A549 (cell line): ENCODE results near the gene PHF10. TPM values are rescaled to one million over a fixed set of nuclear protein-coding genes. Genes with fewer than 3 reads are reported as not detected.

Source experiments
- ATAC-seq, 2 experiments: fragments of 200-7000 bp in 1 of 2; fragments of >200 bp in 1 of 2; cut with Nextera tagmentation in 1 of 2; cut with Tn5 transposase in 1 of 2; 3 replicates each; pipeline versions ENCODE4 v1.8.0 to v1.9.1; 2018 to 2020; ENCODE audit warnings: mild to moderate bottlenecking in 1 of 2, moderate library complexity in 1 of 2
- CTCF ChIA-PET: fragments of 300-600 bp; sonication (Branson Sonifier 250); formaldehyde crosslinking; extraction: SDS; loops from one replicate; lab custom pipeline; 2021; ENCODE audit warnings: antibody characterized with exemption, inconsistent platforms; lab: Yijun Ruan, JAX
- POLR2A ChIA-PET: fragments of 350-600 bp; formaldehyde crosslinking; extraction: SDS; loops from one replicate; lab custom pipeline; 2021; ENCODE audit warnings: antibody characterized with exemption, inconsistent platforms; lab: Yijun Ruan, JAX
- DNase-seq, 2 experiments: peaks; one replicate each; pipeline versions ENCODE4 v3.0.0 to v3.0.0-alpha.2; 2011 to 2016; ENCODE audit warnings: low read depth in 1 of 2, low spot score in 1 of 2
- FAIRE-seq: peaks from 2 replicates; lab custom pipeline; 2011; peaks lifted over from hg19 to GRCh38; lab: Jason Lieb, UNC
- H3K27ac ChIP-seq, 2 experiments: fragments of >200 bp; sonication (Bioruptor Twin); formaldehyde crosslinking; 3 replicates each; pipeline ENCODE4 v1.5.1; 2016 to 2017
- H3K4me1 ChIP-seq: fragments of >200 bp; sonication (Bioruptor Twin); formaldehyde crosslinking; 3 replicates; pipeline ENCODE4 v1.6.1; 2016
- H3K4me2 ChIP-seq: fragments of >200 bp; sonication (Bioruptor Twin); formaldehyde crosslinking; 3 replicates; pipeline ENCODE4 v1.6.1; 2016
- H3K4me3 ChIP-seq: fragments of >200 bp; sonication (Bioruptor Twin); formaldehyde crosslinking; 3 replicates; pipeline ENCODE4 v1.5.1; 2016
- H3K9me3 ChIP-seq: fragments of >200 bp; sonication (Bioruptor Twin); formaldehyde crosslinking; 3 replicates; pipeline ENCODE4 v1.6.1; 2016
- ATOH8 ChIP-seq: fragments of 250-450 bp; sonication (Bioruptor Pico); IDR thresholded peaks from 2 replicates; pipeline ENCODE4 v1.5.0; 2020; ENCODE audit warnings: low read depth, mild to moderate bottlenecking, moderate library complexity
- BCL3 ChIP-seq: fragments of >200 bp; sonication (Bioruptor Twin); formaldehyde crosslinking; IDR thresholded peaks from 3 replicates; pipeline ENCODE4 v1.6.1; 2016
- BHLHE40 ChIP-seq: IDR thresholded peaks from 2 replicates; pipeline ENCODE4 v1.6.1; 2012; ENCODE audit warnings: low read depth, low read length, inconsistent platforms
- CBX8 ChIP-seq: fragments of 200-600 bp; sonication (generic); IDR thresholded peaks from 2 replicates; pipeline ENCODE4 v1.6.1; 2016
- CHD2 ChIP-seq: fragments of 150-350 bp; IDR thresholded peaks from 2 replicates; pipeline ENCODE4 v1.6.1; 2014; ENCODE audit warnings: low read length; ENCODE audit not compliant: partially characterized antibody
- CHD4 ChIP-seq: fragments of 200-600 bp; sonication (generic); IDR thresholded peaks from 2 replicates; pipeline ENCODE4 v1.6.1; 2016; ENCODE audit warnings: antibody characterized with exemption, mild to moderate bottlenecking, borderline replicate concordance
- EHMT2 ChIP-seq: fragments of 200-600 bp; sonication (generic); IDR thresholded peaks from 2 replicates; pipeline ENCODE4 v1.6.1; 2016; ENCODE audit warnings: antibody characterized with exemption, low read depth, mild to moderate bottlenecking, moderate library complexity
- FOSB ChIP-seq: fragments of 250-450 bp; sonication (Bioruptor Pico); IDR thresholded peaks from 2 replicates; pipeline ENCODE4 v1.5.0; 2020; ENCODE audit warnings: mild to moderate bottlenecking, moderate library complexity
- FOSL2 ChIP-seq, 2 experiments: fragments of 450-650 bp in 1 of 2; fragments of >200 bp in 1 of 2; sonication (Bioruptor Twin) in 1 of 2; formaldehyde crosslinking; IDR thresholded peaks; 2 replicates each; pipeline versions ENCODE4 v1.5.0 to v1.6.1; 2016 to 2020; ENCODE audit warnings: mild to moderate bottlenecking in 1 of 2, moderate library complexity in 1 of 2
- FOXS1 ChIP-seq: fragments of 250-450 bp; sonication (Bioruptor Pico); IDR thresholded peaks from 2 replicates; pipeline ENCODE4 v1.5.0; 2020; ENCODE audit warnings: mild to moderate bottlenecking, moderate library complexity
- GATA3 ChIP-seq: IDR thresholded peaks from 2 replicates; pipeline ENCODE4 v1.6.1; 2012; ENCODE audit warnings: borderline replicate concordance
- HDAC2 ChIP-seq: fragments of 200-600 bp; sonication (generic); IDR thresholded peaks from 2 replicates; pipeline ENCODE4 v1.6.1; 2016
- JUNB ChIP-seq: fragments of >200 bp; sonication (Bioruptor Twin); formaldehyde crosslinking; IDR thresholded peaks from 2 replicates; pipeline ENCODE4 v1.6.1; 2016
- KDM1A ChIP-seq: fragments of 200-600 bp; sonication (generic); IDR thresholded peaks from 2 replicates; pipeline ENCODE4 v1.6.1; 2016; ENCODE audit warnings: low read depth, mild to moderate bottlenecking
- KDM5A ChIP-seq: fragments of 200-600 bp; sonication (generic); IDR thresholded peaks from 2 replicates; pipeline ENCODE4 v1.6.1; 2016; ENCODE audit warnings: antibody characterized with exemption, mild to moderate bottlenecking
- PHF8 ChIP-seq: fragments of 200-600 bp; sonication (generic); IDR thresholded peaks from 2 replicates; pipeline ENCODE4 v1.6.1; 2016; ENCODE audit warnings: low read depth, mild to moderate bottlenecking, antibody characterized with exemption, moderate library complexity, borderline replicate concordance
- POLR2AphosphoS2 ChIP-seq: conservative IDR thresholded peaks from 2 replicates; pipeline ENCODE4 v1.6.1; 2012; ENCODE audit warnings: low read length, improper control_type of control experiment, inconsistent platforms
- RFX5 ChIP-seq: fragments of 450-650 bp; IDR thresholded peaks from 2 replicates; pipeline ENCODE4 v1.7.1; 2014; ENCODE audit warnings: antibody characterized with exemption, mild to moderate bottlenecking, moderate library complexity
- SREBF2 ChIP-seq: fragments of 450-650 bp; IDR thresholded peaks from 2 replicates; pipeline ENCODE4 v1.6.1; 2014; ENCODE audit warnings: mild to moderate bottlenecking, moderate library complexity
- TP53 ChIP-seq: fragments of 250-450 bp; sonication (Bioruptor Pico); IDR thresholded peaks from 2 replicates; pipeline ENCODE4 v1.5.0; 2021; ENCODE audit warnings: mild to moderate bottlenecking, moderate library complexity
- ZFP36 ChIP-seq: fragments of 450-650 bp; IDR thresholded peaks from 2 replicates; pipeline ENCODE4 v1.6.1; 2014; ENCODE audit warnings: borderline replicate concordance; ENCODE audit not compliant: partially characterized antibody
- ZNF302 ChIP-seq: fragments of 250-450 bp; sonication (Bioruptor Pico); IDR thresholded peaks from 2 replicates; pipeline ENCODE4 v1.9.0; 2021; ENCODE audit warnings: inconsistent platforms, mild to moderate bottlenecking, moderate library complexity
- ZSCAN20 ChIP-seq: fragments of 250-450 bp; sonication (Bioruptor Pico); IDR thresholded peaks from 2 replicates; pipeline ENCODE4 v1.8.0; 2022; ENCODE audit warnings: mild to moderate bottlenecking, moderate library complexity
- WGBS: methylation state at CpG from one replicate; pipeline ENCODE4 v1.1.6; 2017; ENCODE audit errors: missing lambda C conversion rate; 5-methylcytosine and 5-hydroxymethylcytosine counted together
- polyA plus RNA-seq, 4 experiments: library from polyadenylated mRNA; depleted of rRNA in 3 of 4; stranded (reverse); fragments of >200 nt; fragmentation: RNase III in 1 of 4; extraction: RNeasy Plus Mini Kit Qiagen cat#74134 plus additional on column Dnase treatment in 1 of 4; gene quantifications; 2 replicates in 3 of 4; 3 replicates in 1 of 4; pipeline ENCODE4 v1.2.3, GENCODE V29; 2011 to 2017
- TF ChIP-seq, protein P1 (sequence below): IDR thresholded peaks from 2 replicates; pipeline ENCODE4 v1.6.1; 2012; ENCODE audit warnings: low read depth, borderline replicate concordance

The PHF10 gene
- polyA plus RNA-seq, 2 of the 4 experiments (the other 2 are of a cell fraction): 21.9 to 29.6 TPM

DNA sequence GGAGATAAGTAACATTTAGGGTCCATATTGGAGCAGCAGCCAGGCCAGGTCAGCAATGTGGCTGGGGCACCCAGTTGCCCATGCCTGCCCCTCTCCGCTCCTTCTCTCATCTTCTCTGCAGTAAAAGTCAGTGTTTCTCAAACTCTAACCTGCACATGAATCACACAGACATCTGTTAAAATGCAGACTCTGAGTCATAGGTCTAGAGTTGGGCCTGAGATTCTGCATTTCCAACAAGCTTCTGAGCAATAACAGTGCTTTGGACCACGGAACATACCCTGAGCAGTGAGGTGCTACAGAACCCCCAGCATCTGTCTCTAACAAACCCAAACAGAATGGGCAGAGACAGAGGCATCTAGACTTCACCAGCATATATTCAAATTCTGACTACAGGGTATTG lies 10.1 kb downstream of the PHF10 start:
- Histone ChIP-seq H3K4me1 (0 out of 3 replicates have a peak, but pooled peaks cover 2% of the 10 kb centered on the region), H3K27ac (no peak overlapping the region), H3K9me3 (no peaks in the 10 kb centered on the region), H3K4me2 (no peak overlapping the region), H3K4me3 (no peak overlapping the region)
- POLR2A ChIA-PET: no interaction called here
- FAIRE-seq (no peak), ATAC-seq (no peak), DNase-seq (no peak)
- TF ChIP-seq BHLHE40: no peak
- no peak for TF ChIP-seq CHD2
- no peak for TF ChIP-seq CBX8
- no peak for TF ChIP-seq FOSL2 (IDR thresholded peaks at IDR 0.05)
- TF ChIP-seq FOSL2 (CRISPR knock-in tag; IDR thresholded peaks at IDR 0.05): no peak
- TF ChIP-seq JUNB: no peak
- TF ChIP-seq RFX5: no peak
- no peak for TF ChIP-seq BCL3
- TF ChIP-seq ZSCAN20: no peak
- TF ChIP-seq FOXS1: no peak
- CTCF ChIA-PET: no interaction called here
- WGBS: 72% methylated on average over 2 of the region's 2 CpGs

- CTCF ChIA-PET: interaction anchor here (0.9 kb wide), 1 partner anchor 753 kb away, joined by 3 read pairs; no protein-coding TSS in a partner anchor
- 65% methylated on average over 3 of the region's 3 CpGs for WGBS
- Histone ChIP-seq H3K27ac (no peak overlapping the region), H3K4me1 (peaks cover 5% of the 10 kb centered on the region)
- no peak for TF ChIP-seq RFX5
- no peak for TF ChIP-seq BHLHE40
- TF ChIP-seq CHD4: no peak
- TF ChIP-seq EHMT2: no peak
- no peak for TF ChIP-seq GATA3
- no peak for TF ChIP-seq KDM5A
- TF ChIP-seq, protein P1, sequence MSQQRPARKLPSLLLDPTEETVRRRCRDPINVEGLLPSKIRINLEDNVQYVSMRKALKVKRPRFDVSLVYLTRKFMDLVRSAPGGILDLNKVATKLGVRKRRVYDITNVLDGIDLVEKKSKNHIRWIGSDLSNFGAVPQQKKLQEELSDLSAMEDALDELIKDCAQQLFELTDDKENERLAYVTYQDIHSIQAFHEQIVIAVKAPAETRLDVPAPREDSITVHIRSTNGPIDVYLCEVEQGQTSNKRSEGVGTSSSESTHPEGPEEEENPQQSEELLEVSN: no peak
- no peak for TF ChIP-seq FOSB
- no peak for TF ChIP-seq ATOH8 (CRISPR knock-in tag)
- no peak for TF ChIP-seq PHF8
- TF ChIP-seq JUNB: no peak
- no peak for TF ChIP-seq TP53 (CRISPR knock-in tag)
- TF ChIP-seq ZNF302 (CRISPR knock-in tag): no peak
- TF ChIP-seq POLR2AphosphoS2: no peak
- TF ChIP-seq KDM1A: no peak
- TF ChIP-seq ZSCAN20: no peak
- no peak for TF ChIP-seq HDAC2
- TF ChIP-seq, all 56 proteins: peak for 0
- DNase-seq (no peak), FAIRE-seq (no peak), ATAC-seq (no peak)
- H3K9me3 ChIP-seq: no peaks in the 10 kb centered on the region
- POLR2A ChIA-PET: no interaction called here
- no peak overlapping the region for H3K4me2 ChIP-seq
- no peak overlapping the region for H3K4me3 ChIP-seq
Observed at GRCh38 chr6:169710009-169710408, 14.3 kb downstream of the PHF10 start.

DNA sequence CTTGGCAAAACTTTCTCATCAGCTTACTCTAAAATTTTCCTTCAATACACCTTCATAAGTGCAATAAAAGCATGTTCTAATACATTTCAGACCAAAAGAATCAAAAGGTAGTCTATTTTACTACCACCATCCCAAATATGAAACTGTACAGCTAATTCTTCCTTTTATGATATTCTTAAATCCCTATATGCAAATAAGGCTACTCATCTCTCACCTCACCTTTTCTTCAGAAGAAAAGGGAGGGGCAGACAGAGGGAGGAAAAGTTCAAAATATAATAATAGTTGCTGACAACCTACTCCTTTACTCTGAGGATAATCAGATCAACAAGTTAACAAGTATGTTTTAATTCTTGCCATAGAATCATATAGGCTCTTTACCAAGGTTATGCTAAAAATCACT lies 15.0 kb downstream of the PHF10 start:
- Histone ChIP-seq H3K4me1 (peaks cover 12% of the 10 kb centered on the region), H3K4me3 (no peak overlapping the region)
- ChIA-PET CTCF (no interaction called here), POLR2A (no interaction called here)
- TF ChIP-seq ZFP36: no peak
- TF ChIP-seq CHD4: no peak
- no peak for TF ChIP-seq SREBF2
- TF ChIP-seq, all 56 proteins: peak for 0
- Histone ChIP-seq H3K27ac (no peak overlapping the region), H3K4me2 (no peak overlapping the region), H3K9me3 (no peaks in the 10 kb centered on the region)
- ATAC-seq (no peak), DNase-seq (no peak), FAIRE-seq (no peak)
